Measurements from ENCODE around the gene PPP1R12C. TPM values are rescaled to one million over a fixed set of nuclear protein-coding genes. Genes with fewer than 3 reads are reported as not detected.

PPP1R12C gene
- total RNA-seq, 2 donors from 2014 or later, result 98.2 to 107 TPM

DNA sequence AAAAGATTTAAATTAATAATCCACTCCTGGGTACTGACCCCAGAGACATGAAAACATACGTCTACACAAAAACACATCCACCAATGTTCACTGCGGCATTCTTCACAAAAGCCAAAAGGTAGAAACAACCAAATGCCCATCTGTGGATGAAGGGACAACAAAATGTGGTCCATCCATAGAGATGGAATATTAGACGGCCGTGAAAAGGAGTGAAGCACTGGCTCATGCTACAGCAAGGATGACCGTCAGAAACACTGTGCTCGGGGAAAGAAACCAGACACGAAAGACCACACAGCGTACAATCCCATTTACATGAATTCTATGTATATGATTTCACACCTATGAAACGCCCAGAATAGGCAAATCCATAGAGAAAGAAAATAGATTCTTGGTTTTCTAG lies 60.6 kb downstream of the PPP1R12C start:
- H3K4me1 Mint-ChIP-seq, result no peaks in the 10 kb centered on the region
- H3K27me3 Mint-ChIP-seq (ENCODE audit: insufficient read depth), result no peaks in the 10 kb centered on the region
- no peak overlapping the region for H3K4me3 Mint-ChIP-seq
- peaks cover 41% of the 10 kb centered on the region for H3K36me3 ChIP-seq (ENCODE audit: control insufficient read depth, insufficient read depth, low read length)
- H3K27me3 ChIP-seq (ENCODE audit: control insufficient read depth, insufficient read depth, low read length, poor library complexity, severe bottlenecking), result no peaks in the 10 kb centered on the region
- TF ChIP-seq, protein P1, sequence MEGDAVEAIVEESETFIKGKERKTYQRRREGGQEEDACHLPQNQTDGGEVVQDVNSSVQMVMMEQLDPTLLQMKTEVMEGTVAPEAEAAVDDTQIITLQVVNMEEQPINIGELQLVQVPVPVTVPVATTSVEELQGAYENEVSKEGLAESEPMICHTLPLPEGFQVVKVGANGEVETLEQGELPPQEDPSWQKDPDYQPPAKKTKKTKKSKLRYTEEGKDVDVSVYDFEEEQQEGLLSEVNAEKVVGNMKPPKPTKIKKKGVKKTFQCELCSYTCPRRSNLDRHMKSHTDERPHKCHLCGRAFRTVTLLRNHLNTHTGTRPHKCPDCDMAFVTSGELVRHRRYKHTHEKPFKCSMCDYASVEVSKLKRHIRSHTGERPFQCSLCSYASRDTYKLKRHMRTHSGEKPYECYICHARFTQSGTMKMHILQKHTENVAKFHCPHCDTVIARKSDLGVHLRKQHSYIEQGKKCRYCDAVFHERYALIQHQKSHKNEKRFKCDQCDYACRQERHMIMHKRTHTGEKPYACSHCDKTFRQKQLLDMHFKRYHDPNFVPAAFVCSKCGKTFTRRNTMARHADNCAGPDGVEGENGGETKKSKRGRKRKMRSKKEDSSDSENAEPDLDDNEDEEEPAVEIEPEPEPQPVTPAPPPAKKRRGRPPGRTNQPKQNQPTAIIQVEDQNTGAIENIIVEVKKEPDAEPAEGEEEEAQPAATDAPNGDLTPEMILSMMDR (conservative IDR thresholded peaks at IDR 0.05), result no peak
- no peaks in the 10 kb centered on the region for H3K4me1 ChIP-seq (ENCODE audit: control insufficient read depth, insufficient read depth, low read length)
- H3K27ac Mint-ChIP-seq, result no peak overlapping the region
- H3K9ac ChIP-seq (ENCODE audit: extremely low read depth, low read length, poor library complexity, severe bottlenecking), result no peak overlapping the region
- H3K27ac ChIP-seq (ENCODE audit: low read depth, low read length), result no peak overlapping the region
- WGBS, 2 experiments (ENCODE audit: insufficient coverage in 1 of 2, insufficient read length in 1 of 2), result 97 to 100% methylated on average over 8 to 9 of the region's 9 CpGs
- no peak for DNase-seq
- H3K4me3 ChIP-seq (ENCODE audit: low read length), result no peak overlapping the region
- peaks cover 5% of the 10 kb centered on the region for H3K9me3 ChIP-seq (ENCODE audit: control insufficient read depth, low read length)
- peaks cover 4% of the 10 kb centered on the region for H3K9me3 Mint-ChIP-seq
- H3K36me3 Mint-ChIP-seq (ENCODE audit: low read depth), result peaks cover 50% of the 10 kb centered on the region

- H3K9me3 ChIP-seq (ENCODE audit: control insufficient read depth, low read length), result peaks cover 5% of the 10 kb centered on the region
- H3K27ac Mint-ChIP-seq, result no peak overlapping the region
- peaks cover 74% of the 10 kb centered on the region for H3K36me3 Mint-ChIP-seq (ENCODE audit: low read depth)
- no peak overlapping the region for H3K4me3 Mint-ChIP-seq
- peaks cover 4% of the 10 kb centered on the region for H3K9me3 Mint-ChIP-seq
- H3K27me3 Mint-ChIP-seq (ENCODE audit: insufficient read depth), result no peaks in the 10 kb centered on the region
- no peak overlapping the region for H3K27ac ChIP-seq (ENCODE audit: low read depth, low read length)
- no peaks in the 10 kb centered on the region for H3K27me3 ChIP-seq (ENCODE audit: control insufficient read depth, insufficient read depth, low read length, poor library complexity, severe bottlenecking)
- no peak overlapping the region for H3K4me3 ChIP-seq (ENCODE audit: low read length)
- H3K4me1 ChIP-seq (ENCODE audit: control insufficient read depth, insufficient read depth, low read length), result no peaks in the 10 kb centered on the region
- H3K9ac ChIP-seq (ENCODE audit: extremely low read depth, low read length, poor library complexity, severe bottlenecking), result no peak overlapping the region
- 95 to 98% methylated on average over 6 to 7 of the region's 7 CpGs for WGBS, 2 experiments (ENCODE audit: insufficient coverage in 1 of 2, insufficient read length in 1 of 2)
- DNase-seq, result no peak
- TF ChIP-seq, protein P1 (conservative IDR thresholded peaks at IDR 0.05), result no peak
- H3K36me3 ChIP-seq (ENCODE audit: control insufficient read depth, insufficient read depth, low read length), result peaks cover 64% of the 10 kb centered on the region
- H3K4me1 Mint-ChIP-seq, result no peaks in the 10 kb centered on the region
These were observed 63.7 kb downstream of the PPP1R12C start for GRCh38 chr19:55053735-55054134.

GRCh38 chr19:55050749-55051532 lies 66.5 kb downstream of the PPP1R12C start:
- H3K27me3 ChIP-seq (ENCODE audit: control insufficient read depth, insufficient read depth, low read length, poor library complexity, severe bottlenecking), result no peaks in the 10 kb centered on the region
- TF ChIP-seq, protein P1 (conservative IDR thresholded peaks at IDR 0.05), result no peak
- H3K27ac ChIP-seq (ENCODE audit: low read depth, low read length), result no peak overlapping the region
- H3K4me3 Mint-ChIP-seq, result no peak overlapping the region
- no peaks in the 10 kb centered on the region for H3K4me1 ChIP-seq (ENCODE audit: control insufficient read depth, insufficient read depth, low read length)
- 94 to 95% methylated on average over 15 to 25 of the region's 25 CpGs for WGBS, 2 experiments (ENCODE audit: insufficient coverage in 1 of 2, insufficient read length in 1 of 2)
- H3K27me3 Mint-ChIP-seq (ENCODE audit: insufficient read depth), result no peaks in the 10 kb centered on the region
- H3K9me3 ChIP-seq (ENCODE audit: control insufficient read depth, low read length), result no peaks in the 10 kb centered on the region
- H3K36me3 ChIP-seq (ENCODE audit: control insufficient read depth, insufficient read depth, low read length), result peaks cover 79% of the 10 kb centered on the region
- peaks cover 81% of the 10 kb centered on the region for H3K36me3 Mint-ChIP-seq (ENCODE audit: low read depth)
- no peaks in the 10 kb centered on the region for H3K9me3 Mint-ChIP-seq
- no peak overlapping the region for H3K27ac Mint-ChIP-seq
- no peak overlapping the region for H3K9ac ChIP-seq (ENCODE audit: extremely low read depth, low read length, poor library complexity, severe bottlenecking)
- no peak overlapping the region for H3K4me3 ChIP-seq (ENCODE audit: low read length)
- H3K4me1 Mint-ChIP-seq, result no peaks in the 10 kb centered on the region
- DNase-seq, result no peak

All from endodermal cell (in vitro differentiated cells).